ENCODE results near the gene CD79B.

The CD79B gene

DNA sequence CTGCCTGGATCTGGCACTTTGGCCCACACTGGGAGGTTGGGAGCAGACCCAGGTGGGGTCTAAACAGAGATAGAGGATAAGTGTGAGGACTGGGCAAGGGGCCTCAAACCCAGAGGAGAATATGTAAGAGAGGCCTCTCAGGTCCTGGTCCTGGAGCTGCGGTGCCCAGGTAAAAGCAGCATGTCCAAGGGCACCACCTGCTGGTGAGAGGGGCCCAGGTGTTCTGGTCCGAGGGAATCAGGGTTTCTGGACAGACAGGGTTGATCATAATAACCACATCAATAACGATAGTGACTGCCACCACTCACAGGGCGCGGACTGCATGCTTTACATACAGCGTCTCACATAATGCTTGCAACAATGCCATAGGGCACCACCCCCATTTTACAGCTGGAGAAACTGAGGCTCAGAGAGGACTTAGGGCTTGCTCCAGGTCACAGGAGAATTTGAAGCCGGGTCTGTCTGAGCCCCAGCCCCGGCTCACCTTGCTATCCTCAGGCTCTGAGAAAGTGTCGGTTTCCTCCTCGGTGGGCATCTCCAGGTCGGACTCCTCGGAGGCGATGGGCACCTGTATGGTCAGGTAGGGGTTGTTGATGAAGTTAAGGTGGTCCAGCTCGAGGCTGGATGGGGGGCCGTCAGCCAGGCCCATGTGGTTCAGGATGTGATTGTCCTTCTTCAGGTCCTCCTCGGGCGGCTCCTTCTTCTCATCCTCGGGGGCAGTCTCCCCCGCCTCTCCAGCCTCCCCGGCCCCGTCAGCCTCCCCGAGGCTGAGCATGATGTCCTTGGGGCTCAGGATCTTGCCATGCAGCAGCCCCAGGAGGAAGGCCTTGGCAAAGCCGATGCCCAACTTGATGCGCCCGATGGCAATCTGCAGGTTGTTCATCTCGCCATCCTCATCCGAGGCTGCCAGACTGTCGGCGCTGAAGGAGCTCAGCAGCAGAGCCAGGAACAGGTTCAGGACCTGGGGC is 19.1 kb upstream of the CD79B start:
- DNase-seq = peak; percentile 19

DNA sequence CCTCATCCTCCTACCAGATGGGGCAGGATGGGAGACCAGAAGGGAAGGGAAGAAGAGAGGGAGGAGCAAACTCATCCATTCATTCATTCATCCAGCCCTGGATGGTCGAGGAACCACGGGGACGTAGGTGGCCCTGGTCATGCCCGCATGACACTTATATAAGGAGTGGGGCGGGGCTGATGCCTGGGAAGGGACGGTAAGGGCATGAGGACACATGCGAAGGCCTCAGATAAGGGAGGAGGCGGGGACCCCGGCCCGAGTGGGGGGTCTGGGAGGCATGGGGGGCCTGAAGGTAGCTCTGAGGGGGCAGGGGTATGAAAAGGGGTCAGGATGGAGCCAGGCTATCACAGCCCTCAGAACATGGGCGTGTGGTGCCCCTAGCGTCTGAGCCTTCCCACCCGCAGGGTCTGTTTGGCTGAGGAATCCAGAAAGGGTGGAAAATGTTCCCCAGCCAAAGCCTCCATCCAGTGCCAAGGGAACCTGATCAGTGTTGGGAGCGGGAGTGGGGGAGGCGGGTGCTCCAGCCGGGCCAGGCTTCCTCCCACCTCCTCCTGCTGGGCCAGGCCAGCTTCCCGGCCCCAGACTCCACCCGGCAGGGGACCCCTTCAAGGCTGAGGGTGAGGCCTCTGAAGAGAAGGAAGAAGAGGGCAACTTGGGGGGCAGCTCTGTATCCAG is 17.6 kb upstream of the CD79B start:
- DNase-seq = no peak

- no peak for DNase-seq
Observed at GRCh38 chr17:63948521-63948920, 16.4 kb upstream of the CD79B start.

- no peak for DNase-seq
Observed at GRCh38 chr17:63947711-63948330, 15.7 kb upstream of the CD79B start.

DNA sequence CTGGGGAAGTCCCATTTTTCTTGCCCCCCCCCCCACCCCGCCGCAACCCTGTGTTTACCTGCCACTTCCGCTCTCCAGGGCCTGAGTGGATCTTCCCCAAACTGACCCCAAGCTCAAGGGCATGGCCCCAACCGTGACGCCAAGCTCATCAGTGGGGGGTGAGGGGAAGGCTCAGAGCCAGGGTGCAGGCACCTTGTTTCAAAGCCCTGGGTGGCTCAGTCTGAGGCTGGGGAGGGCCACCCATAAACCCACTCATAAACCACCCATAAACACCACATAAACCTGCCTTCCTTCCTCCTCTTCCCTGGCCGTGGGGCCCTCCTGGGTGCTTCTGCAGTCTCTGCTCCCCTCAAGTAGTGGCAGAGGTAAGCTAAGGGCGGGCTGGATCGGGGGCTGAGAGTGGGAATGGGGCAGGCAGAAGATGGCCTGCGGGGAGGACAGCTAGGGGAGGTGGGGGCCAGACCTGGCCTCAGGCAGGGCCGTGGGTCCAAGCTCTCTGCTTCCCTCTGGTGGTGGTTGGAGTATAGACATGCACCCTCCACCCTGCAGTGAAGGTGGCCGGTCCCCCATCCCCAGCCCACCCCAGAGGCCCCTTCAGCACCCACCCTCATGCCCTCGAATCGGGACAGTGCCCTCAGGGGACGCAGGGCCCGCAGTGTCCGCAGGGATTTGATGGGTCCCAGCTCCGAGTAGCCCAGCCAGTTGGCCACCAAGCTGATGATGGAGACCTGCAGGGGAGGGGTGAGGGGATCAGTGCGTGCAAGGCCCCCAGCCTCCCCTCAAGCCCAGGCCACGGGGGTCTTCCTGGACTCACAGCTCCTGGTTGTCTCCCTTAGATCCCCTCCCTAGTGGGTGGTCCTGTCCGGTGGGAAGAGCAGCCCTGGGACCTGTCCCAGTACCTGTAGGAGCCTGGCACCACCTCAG is 14.6 kb upstream of the CD79B start:
- DNase-seq = peak; percentile 60

GRCh38 chr17:63945784-63946439 is 13.8 kb upstream of the CD79B start:
- DNase-seq = no peak

DNA sequence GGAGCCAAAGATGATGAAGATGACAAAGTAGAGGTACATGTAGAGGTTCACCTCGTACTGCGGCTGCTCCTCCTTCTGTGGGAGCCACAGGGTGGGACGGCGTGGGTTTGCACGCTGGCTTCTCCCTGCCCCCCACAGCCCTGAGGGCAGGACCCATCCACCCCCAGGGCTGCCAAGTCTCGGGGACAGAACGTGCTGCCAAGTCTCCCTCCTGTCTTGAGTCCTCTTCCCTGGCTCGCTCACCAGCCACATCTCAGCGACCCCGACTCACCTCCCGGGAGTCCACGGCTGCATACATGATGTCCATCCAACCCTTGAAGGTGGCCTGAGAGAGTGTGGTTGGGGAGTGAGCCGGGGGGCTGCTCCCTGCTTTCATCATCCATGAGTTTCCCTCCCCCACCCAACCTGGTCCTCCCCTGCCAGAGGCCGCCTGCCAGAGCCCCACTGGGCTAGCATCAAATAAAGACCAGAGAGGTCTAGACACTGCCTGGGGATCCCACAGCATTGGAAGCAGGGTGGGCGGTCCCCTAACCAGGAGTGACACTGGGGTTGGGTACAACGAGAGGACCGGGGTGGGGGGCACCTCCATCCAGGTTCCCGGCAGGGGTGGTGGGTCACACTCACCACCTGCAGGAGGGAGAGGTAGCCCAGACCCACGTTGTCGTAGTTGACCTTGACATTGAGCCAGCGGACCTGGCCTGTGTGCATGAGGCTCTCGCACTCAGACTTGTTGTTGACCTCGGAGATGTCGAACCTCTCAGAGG is 12.8 kb upstream of the CD79B start:
- DNase-seq = no peak

GRCh38 chr17:63943745-63944144 is 11.6 kb upstream of the CD79B start:
- DNase-seq = no peak

DNA sequence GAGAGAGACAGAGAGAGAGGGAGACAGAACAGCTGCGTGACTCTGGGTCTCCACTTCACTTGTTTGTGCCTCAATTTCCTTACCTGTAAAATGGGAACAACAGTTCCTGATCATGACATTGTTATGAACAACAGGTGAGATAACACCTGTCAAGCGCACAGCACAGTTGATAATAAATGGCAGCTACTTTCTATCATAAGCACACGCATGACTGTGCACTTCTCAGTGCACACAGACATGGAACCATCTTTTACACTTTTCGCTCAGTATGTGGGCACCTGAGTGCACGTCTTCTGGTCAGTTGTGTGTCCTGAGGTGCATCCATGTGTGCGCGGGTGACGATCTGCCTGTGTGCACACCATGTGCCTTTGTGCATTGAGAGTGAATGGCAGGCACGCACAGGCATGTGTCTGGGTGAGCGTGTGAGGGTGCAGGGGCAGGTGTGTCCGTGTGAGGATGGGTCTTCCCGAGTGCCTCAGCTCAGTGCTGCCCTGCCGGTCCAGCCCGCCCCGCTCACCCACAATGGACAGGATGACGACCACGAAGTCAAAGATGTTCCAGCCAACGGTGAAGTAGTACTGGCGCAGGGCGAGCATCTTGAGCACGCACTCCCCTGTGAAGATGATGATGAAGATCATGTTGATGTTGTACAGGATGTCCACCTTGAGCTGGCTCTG is 10.3 kb upstream of the CD79B start:
- no peak for DNase-seq

DNA sequence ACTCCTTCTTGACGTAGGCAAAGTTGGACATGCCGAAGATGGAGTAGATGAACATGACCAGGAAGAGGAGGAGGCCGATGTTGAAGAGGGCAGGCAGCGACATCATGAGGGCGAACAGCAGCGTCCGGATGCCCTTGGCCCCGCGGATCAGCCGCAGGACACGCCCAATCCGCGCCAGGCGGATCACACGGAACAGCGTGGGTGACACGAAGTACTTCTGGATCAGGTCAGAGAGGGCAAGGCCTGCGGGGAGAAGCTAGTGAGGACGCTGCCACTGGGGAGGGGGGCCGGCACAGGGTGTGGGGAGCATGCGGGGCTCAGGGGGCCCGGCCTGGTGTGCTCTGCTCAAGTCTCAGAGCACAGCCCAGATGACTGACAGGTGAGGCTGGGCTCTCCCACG is 9.6 kb upstream of the CD79B start:
- DNase-seq = no peak

- DNase-seq = no peak
Observed at GRCh38 chr17:63941162-63941561, 9.0 kb upstream of the CD79B start.

- no peak for DNase-seq
Observed at GRCh38 chr17:63940584-63940983, 8.5 kb upstream of the CD79B start.

DNA sequence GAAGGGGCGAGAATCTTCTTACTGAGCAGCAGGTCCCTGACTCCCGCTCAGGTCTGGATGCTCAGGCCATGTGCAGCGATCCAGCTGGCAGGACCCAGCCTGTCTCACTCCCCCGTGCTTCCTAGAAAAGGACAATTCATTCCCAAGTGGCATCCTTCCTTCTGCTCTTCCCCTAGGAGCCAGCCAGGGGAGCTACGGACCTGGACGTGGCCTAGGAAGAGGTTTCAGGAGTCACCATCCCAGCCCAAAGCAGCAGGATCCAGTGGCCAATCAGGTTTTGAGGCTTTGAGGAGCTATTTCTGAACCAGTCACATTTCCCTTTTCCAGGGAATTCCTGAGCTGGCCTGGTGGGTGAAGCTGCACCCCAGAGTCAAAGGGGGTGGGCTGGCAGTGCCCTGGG is 7.8 kb upstream of the CD79B start:
- no peak for DNase-seq

- no peak for DNase-seq
Observed at GRCh38 chr17:63939401-63939800, 7.3 kb upstream of the CD79B start.

- DNase-seq = no peak
Observed at GRCh38 chr17:63937920-63938319, 5.8 kb upstream of the CD79B start.

- no peak for DNase-seq
Observed at GRCh38 chr17:63937319-63937718, 5.2 kb upstream of the CD79B start.

DNA sequence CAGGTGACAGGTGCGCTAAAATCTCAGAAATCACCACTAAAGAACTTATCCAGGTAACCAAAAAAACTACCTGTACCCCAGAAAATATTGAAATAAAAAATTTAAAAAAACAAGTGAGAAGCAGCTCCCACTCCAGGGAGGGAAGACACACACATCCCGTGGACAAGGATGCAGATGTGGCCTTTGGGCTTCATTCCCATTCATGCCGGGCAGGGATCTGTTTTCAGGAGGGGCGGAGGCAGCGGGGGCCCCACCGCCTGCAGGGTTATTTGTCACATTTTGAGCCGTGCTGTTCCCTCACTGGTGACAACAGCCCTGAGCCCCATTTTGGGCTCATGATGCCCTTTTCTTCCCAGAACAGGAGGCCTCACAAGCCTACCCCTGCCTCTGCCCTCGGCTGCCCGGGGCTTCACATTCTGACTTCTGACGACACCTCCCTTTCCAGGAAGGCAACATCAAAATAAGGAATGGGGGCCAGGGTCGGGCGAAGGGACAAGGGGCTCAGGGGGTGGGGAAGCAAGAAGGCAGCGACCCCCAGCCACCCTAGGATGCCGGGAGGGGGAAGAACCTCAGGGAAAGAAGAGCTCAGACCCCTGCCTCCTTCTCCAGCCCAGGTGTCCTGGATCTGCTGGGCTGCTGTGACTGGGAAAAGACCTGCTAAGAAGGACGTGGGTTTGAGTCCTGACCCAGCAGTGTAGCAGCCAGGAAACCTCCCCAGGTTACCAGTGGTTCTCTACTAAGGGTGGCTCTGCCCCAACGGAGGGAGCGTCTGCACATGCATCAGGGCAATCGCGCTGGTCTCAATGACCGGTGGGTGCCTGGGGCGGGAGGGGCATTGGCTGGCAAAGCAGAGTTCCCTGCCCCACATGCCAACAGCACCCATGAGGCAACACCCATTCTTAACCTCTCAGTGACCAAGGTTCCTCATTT is 2.3 kb upstream of the CD79B start:
- no peak for DNase-seq

GRCh38 chr17:63933598-63933997 is 1.5 kb upstream of the CD79B start:
- DNase-seq = no peak

GRCh38 chr17:63932721-63933120 is 590 bp upstream of the CD79B start:
- DNase-seq = no peak
